Measurements from ENCODE around the gene MED22.
"Not testable (repeated sequence)": the region's sequence is repeated elsewhere in the genome, so short reads cannot be mapped to it uniquely, and the experiment has no call there.

Gene MED22

GRCh38 chr9:133335924-133336811, 11.8 kb downstream of the MED22 start, which contains the start of gene SURF6:
SURF6 (minus strand) TSS chr9:133336188; CDS start chr9:133336132, 56 bp downstream.
- DNase-seq (ENCODE audit: low read depth in 2 of 2), result peak; percentile 64 to 69

GRCh38 chr9:133334888-133335287, 13.0 kb downstream of the MED22 start:
- DNase-seq (ENCODE audit: low read depth in 2 of 2), result not testable (repeated sequence)

- no peak for DNase-seq (ENCODE audit: low read depth in 2 of 2)
Measured at GRCh38 chr9:133334161-133334560, 13.8 kb downstream of the MED22 start.

- DNase-seq (ENCODE audit: low read depth in 2 of 2), result no peak
Measured at GRCh38 chr9:133333566-133333965, 14.4 kb downstream of the MED22 start.

- no peak for DNase-seq (ENCODE audit: low read depth in 2 of 2)
Measured at GRCh38 chr9:133333011-133333410, 14.9 kb downstream of the MED22 start.

GRCh38 chr9:133332381-133332730, 15.6 kb downstream of the MED22 start:
- DNase-seq (ENCODE audit: low read depth in 2 of 2), result no peak

- no peak for DNase-seq (ENCODE audit: low read depth in 2 of 2)
Measured at GRCh38 chr9:133331641-133332380, 16.1 kb downstream of the MED22 start.

- DNase-seq (ENCODE audit: low read depth in 2 of 2), result no peak
Measured at GRCh38 chr9:133331221-133331620, 16.7 kb downstream of the MED22 start.

- not testable (repeated sequence) for DNase-seq (ENCODE audit: low read depth in 2 of 2)
Measured at GRCh38 chr9:133329306-133330156, 18.4 kb downstream of the MED22 start.

- no peak for DNase-seq (ENCODE audit: low read depth in 2 of 2)
Measured at GRCh38 chr9:133327834-133328484, 20.0 kb downstream of the MED22 start.

GRCh38 chr9:133327021-133327420, 20.9 kb downstream of the MED22 start:
- not testable (repeated sequence) for DNase-seq (ENCODE audit: low read depth in 2 of 2)

GRCh38 chr9:133323991-133324703, 23.8 kb downstream of the MED22 start:
- DNase-seq (ENCODE audit: low read depth in 2 of 2), result no peak

- no peak for DNase-seq (ENCODE audit: low read depth in 2 of 2)
Measured at GRCh38 chr9:133323211-133323610, 24.7 kb downstream of the MED22 start.

- DNase-seq (ENCODE audit: low read depth in 2 of 2), result no peak
Measured at GRCh38 chr9:133322701-133323100, 25.2 kb downstream of the MED22 start.

- DNase-seq (ENCODE audit: low read depth in 2 of 2), result no peak
Measured at GRCh38 chr9:133321411-133321935, 26.5 kb downstream of the MED22 start.

- DNase-seq (ENCODE audit: low read depth in 2 of 2), result no peak
Measured at GRCh38 chr9:133320421-133320881, 27.5 kb downstream of the MED22 start.

GRCh38 chr9:133317551-133317950, 30.4 kb downstream of the MED22 start:
- not testable (repeated sequence) for DNase-seq (ENCODE audit: low read depth in 2 of 2)

GRCh38 chr9:133315997-133316396, 31.9 kb downstream of the MED22 start:
- no peak for DNase-seq (ENCODE audit: low read depth in 2 of 2)

- no peak for DNase-seq (ENCODE audit: low read depth in 2 of 2)
Measured at GRCh38 chr9:133309608-133310007, 38.3 kb downstream of the MED22 start.

GRCh38 chr9:133307301-133307700, 40.6 kb downstream of the MED22 start:
- no peak for DNase-seq (ENCODE audit: low read depth in 2 of 2)
